Osteoblast (primary cell): Measurements from ENCODE around the gene SLC30A3. TPM values are rescaled to one million over a fixed set of nuclear protein-coding genes. Genes with fewer than 3 reads are reported as not detected.

Source experiments
- DNase-seq: peaks from one replicate; pipeline ENCODE4 v3.0.0; 2011; ENCODE audit warnings: low spot score, mixed read lengths; ENCODE audit not compliant: insufficient read length; ENCODE audit errors: missing footprints
- H2AFZ ChIP-seq: 2 replicates; pipeline ENCODE4 v1.6.0; 2011; ENCODE audit warnings: mild to moderate bottlenecking, low read length
- H3K27ac ChIP-seq: 2 replicates; pipeline ENCODE4 v1.5.1; 2011; ENCODE audit warnings: mild to moderate bottlenecking, low read depth, low read length, moderate library complexity
- H3K27me3 ChIP-seq: 2 replicates; pipeline ENCODE4 v1.6.0; 2012; ENCODE audit warnings: mild to moderate bottlenecking, control low read depth, inconsistent platforms, low read length, moderate library complexity; ENCODE audit not compliant: insufficient read depth
- H3K36me3 ChIP-seq: 2 replicates; pipeline ENCODE4 v1.5.1; 2011; ENCODE audit warnings: mild to moderate bottlenecking, low read length, control low read depth, moderate library complexity; ENCODE audit not compliant: insufficient read depth
- H3K4me1 ChIP-seq: 2 replicates; pipeline ENCODE4 v1.5.1; 2011; ENCODE audit warnings: mild to moderate bottlenecking, low read length, control low read depth, moderate library complexity; ENCODE audit not compliant: insufficient read depth
- H3K4me2 ChIP-seq: 2 replicates; pipeline ENCODE4 v1.6.0; 2011; ENCODE audit warnings: mild to moderate bottlenecking, low read length; ENCODE audit not compliant: insufficient read depth
- H3K4me3 ChIP-seq: fragments of 200-600 bp; sonication (generic); 3 replicates; pipeline ENCODE4 v1.5.1; 2012; ENCODE audit warnings: mild to moderate bottlenecking, low read length, inconsistent platforms; ENCODE audit not compliant: insufficient read depth
- H3K79me2 ChIP-seq: 2 replicates; pipeline ENCODE4 v1.6.0; 2012; ENCODE audit warnings: mild to moderate bottlenecking, low read length, control low read depth, inconsistent platforms; ENCODE audit not compliant: insufficient read depth
- H3K9me3 ChIP-seq: 2 replicates; pipeline ENCODE4 v1.5.1; 2011; ENCODE audit warnings: low read depth, low read length, control low read depth
- H4K20me1 ChIP-seq: 2 replicates; pipeline ENCODE4 v1.6.0; 2012; ENCODE audit warnings: mild to moderate bottlenecking, low read length, control low read depth; ENCODE audit not compliant: insufficient read depth
- total RNA-seq: library from RNA; depleted of rRNA; stranded (reverse); fragments of >200 nt; gene quantifications from 2 replicates; pipeline ENCODE4 v1.2.3, GENCODE V29; 2012
- TF ChIP-seq, protein P1 (sequence below): IDR thresholded peaks from 2 replicates; pipeline ENCODE4 v1.5.1; 2011; ENCODE audit warnings: mild to moderate bottlenecking, low read depth, low read length, moderate library complexity; ENCODE audit errors: extremely low read depth

The SLC30A3 gene
- total RNA-seq, 1 donor = under 0.01 TPM

DNA sequence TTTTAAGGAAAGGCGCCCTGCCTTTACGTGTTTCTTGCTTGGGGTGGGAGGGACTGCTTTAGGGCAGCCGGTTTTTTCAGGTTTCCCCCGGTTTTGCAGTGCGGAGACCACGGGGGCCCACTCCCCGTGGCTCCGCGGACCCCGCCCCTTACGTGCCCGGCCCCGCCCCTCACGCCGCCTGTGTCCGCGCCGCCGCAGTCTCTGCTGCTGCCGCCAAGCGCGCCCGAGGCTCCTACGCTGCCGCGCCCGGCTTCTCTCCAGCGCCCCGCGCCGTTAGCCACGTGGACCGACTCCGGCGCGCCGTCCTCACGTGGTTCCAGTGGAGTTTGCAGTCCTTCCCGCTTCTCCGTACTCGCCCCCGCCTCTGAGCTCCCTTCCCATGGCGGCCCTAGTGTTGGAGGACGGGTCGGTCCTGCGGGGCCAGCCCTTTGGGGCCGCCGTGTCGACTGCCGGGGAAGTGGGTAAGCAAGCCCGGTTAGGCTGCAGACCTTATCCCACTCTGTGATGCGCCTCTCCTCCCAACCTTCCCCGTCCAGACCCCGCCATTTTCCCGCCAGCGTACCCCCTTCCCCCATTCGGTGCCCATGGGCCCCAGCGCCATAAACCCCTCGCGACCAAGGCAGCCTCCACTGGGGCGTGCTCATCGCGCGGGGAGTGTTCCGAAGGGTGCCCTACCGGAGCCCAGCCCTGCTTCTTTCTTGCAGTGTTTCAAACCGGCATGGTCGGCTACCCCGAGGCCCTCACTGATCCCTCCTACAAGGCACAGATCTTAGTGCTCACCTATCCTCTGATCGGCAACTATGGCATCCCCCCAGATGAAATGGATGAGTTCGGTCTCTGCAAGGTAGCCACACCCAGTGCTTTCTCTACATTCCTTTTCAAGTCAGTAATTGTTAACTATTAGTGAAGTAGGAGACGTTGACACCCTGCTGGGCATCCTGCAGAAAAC lies 45.4 kb downstream of the SLC30A3 start, which contains the start of gene CAD:
Gene CAD, plus strand, starts transcription at position 197 of the 949 bp plus-strand sequence. Its CDS starts 183 bp downstream, at position 380.
- H3K4me2 ChIP-seq = peak within 1 kb of the TSS; percentile 96
- H2AFZ ChIP-seq = peak within 1 kb of the TSS; percentile 93
- H3K36me3 ChIP-seq = peaks cover 41% of the 10 kb centered on the region
- peak within 1 kb of the TSS; percentile 72 for H3K27ac ChIP-seq
- H3K27me3 ChIP-seq = no peaks in the 10 kb centered on the region
- no peaks in the 10 kb centered on the region for H4K20me1 ChIP-seq
- H3K4me3 ChIP-seq = peak within 1 kb of the TSS; percentile 93
- H3K79me2 ChIP-seq = peaks cover 38% of the 10 kb centered on the region
- H3K4me1 ChIP-seq = peaks cover 27% of the 10 kb centered on the region
- TF ChIP-seq, protein P1, sequence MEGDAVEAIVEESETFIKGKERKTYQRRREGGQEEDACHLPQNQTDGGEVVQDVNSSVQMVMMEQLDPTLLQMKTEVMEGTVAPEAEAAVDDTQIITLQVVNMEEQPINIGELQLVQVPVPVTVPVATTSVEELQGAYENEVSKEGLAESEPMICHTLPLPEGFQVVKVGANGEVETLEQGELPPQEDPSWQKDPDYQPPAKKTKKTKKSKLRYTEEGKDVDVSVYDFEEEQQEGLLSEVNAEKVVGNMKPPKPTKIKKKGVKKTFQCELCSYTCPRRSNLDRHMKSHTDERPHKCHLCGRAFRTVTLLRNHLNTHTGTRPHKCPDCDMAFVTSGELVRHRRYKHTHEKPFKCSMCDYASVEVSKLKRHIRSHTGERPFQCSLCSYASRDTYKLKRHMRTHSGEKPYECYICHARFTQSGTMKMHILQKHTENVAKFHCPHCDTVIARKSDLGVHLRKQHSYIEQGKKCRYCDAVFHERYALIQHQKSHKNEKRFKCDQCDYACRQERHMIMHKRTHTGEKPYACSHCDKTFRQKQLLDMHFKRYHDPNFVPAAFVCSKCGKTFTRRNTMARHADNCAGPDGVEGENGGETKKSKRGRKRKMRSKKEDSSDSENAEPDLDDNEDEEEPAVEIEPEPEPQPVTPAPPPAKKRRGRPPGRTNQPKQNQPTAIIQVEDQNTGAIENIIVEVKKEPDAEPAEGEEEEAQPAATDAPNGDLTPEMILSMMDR = peak; percentile 10
- peak; percentile 98 for DNase-seq
- no peaks in the 10 kb centered on the region for H3K9me3 ChIP-seq

DNA sequence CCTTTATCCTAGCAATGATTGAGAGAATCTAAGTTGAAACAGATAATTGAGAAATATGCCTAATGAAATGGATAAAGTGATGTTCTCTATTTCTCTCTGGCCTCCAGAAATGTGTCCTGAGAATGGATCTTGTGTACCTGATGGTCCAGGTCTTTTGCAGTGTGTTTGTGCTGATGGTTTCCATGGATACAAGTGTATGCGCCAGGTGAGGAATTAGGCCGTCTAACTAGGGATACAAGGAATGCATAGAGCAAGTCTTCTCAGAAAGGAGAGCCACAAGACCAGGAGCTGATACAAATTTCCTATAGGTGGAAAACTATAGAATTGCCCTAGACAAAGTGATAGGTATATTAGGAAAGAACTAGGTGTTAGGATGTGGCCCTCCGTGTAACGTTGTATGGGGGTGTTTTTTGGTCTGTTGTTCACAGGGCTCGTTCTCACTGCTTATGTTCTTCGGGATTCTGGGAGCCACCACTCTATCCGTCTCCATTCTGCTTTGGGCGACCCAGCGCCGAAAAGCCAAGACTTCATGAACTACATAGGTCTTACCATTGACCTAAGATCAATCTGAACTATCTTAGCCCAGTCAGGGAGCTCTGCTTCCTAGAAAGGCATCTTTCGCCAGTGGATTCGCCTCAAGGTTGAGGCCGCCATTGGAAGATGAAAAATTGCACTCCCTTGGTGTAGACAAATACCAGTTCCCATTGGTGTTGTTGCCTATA lies 46.3 kb downstream of the SLC30A3 start:
- Histone ChIP-seq H3K9me3 (no peaks in the 10 kb centered on the region), H3K79me2 (peaks cover 38% of the 10 kb centered on the region), H3K36me3 (peaks cover 33% of the 10 kb centered on the region), H3K4me2 (peak overlapping the region; percentile 96), H4K20me1 (no peaks in the 10 kb centered on the region), H3K27me3 (no peaks in the 10 kb centered on the region), H2AFZ (peak overlapping the region; percentile 70), H3K4me3 (peak overlapping the region; percentile 93), H3K27ac (peak overlapping the region; percentile 64), H3K4me1 (peaks cover 27% of the 10 kb centered on the region)
- peak; percentile 19 for DNase-seq
- TF ChIP-seq, protein P1 = no peak

DNA sequence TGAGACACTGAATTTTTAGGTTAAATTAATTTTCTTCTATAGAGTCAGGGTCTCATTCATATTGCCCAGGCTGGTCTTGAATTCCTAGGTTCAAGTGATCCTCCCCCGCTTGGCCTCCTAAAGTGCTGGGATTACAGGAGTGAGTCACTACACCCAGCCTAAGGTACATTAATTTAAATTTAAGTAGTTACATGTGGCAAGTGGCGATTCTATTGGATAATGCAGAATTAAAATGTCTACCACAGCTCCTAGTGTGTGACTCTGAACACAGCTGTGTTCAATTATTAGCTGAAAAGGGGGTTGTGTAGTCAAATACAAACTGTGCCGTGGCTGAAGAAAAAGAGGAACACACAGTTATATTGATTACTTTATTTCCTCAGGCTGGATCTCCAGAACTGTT lies 47.9 kb downstream of the SLC30A3 start:
- DNase-seq = peak; percentile 8
- TF ChIP-seq, protein P1 = no peak
- Histone ChIP-seq H3K4me2 (no peak overlapping the region), H3K27ac (no peak overlapping the region), H3K36me3 (peaks cover 24% of the 10 kb centered on the region), H2AFZ (no peak overlapping the region), H3K4me3 (no peak overlapping the region), H3K4me1 (peaks cover 32% of the 10 kb centered on the region), H3K79me2 (peaks cover 38% of the 10 kb centered on the region), H3K27me3 (no peaks in the 10 kb centered on the region), H4K20me1 (no peaks in the 10 kb centered on the region), H3K9me3 (no peaks in the 10 kb centered on the region)
